Stimulated activated CD8-positive, alpha-beta memory T cell treated with anti-CD3 and anti-CD28 coated beads, Interleukin-15, amount 100 ng/mL, for 1 hour (primary cell): ENCODE measurements around the gene SERPINC1.
"Not testable (repeated sequence)": the region's sequence is repeated elsewhere in the genome, so short reads cannot be mapped to it uniquely, and the experiment has no call there.

Experiments
- DNase-seq: peaks from one replicate; pipeline ENCODE4 v3.0.0-alpha.2; 2020; ENCODE audit warnings: low read depth

SERPINC1 gene

DNA sequence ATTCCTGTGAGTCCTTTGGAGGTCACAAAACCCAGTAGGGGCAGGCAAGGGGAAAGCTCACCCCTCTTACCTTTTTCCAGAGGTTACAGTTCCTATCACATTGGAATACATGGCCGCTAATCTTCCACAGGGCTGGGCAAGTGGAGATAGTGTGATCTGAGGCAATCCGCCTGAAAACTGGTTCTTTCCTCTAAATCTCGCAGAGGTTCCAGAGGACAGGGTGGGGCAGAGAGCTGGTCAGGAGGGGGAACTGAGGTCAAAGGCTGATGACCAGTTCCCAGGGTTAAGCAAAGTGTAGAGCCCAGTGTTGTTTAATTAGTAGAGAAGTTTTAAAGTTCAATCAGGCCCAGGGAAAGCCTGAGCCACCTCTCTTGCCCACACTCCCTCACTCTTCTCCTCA lies at the start of gene SERPINC1:
Gene SERPINC1 (minus strand): TSS at position 179 of the 400 bp plus-strand sequence. CDS start 68 bp downstream, at position 111.
- no peak for DNase-seq

DNA sequence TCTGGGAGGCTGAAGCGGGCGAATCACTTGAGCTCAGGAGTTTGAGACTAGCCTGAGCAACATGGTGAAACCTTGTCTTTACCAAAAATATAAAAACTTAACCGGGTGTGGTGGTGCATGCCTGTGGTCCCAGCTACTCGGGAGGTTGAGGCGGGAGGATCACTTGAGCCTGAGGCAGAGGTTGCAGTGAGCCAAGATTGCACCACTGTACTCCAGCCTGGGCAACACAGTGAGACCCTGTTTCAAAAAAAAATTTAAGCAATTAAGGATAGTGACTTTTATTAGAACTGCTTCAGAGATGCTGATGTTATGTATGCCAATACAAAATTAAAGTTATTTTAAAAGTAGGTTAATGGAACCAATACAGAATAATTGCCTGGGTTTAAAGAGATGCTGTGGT lies 48.8 kb upstream of the SERPINC1 start:
- DNase-seq = not testable (repeated sequence)

DNA sequence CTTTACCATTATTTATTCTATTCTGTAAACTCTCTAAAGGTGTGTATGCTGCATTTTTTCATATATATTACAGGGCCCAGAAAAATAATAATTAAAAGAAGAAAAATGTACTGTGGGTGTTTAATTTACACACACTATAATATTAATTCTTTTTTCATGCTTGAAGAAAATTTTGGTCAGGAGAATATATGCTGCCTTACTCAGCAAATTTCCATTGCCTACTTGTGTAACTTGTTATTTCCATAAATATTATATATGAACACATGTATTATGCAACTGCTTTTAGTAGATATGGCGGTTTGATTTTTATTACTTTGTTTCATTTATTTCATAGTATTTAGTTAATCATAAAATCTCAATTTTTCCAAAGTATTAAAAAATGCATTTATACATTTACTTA lies 46.4 kb upstream of the SERPINC1 start:
- no peak for DNase-seq

DNA sequence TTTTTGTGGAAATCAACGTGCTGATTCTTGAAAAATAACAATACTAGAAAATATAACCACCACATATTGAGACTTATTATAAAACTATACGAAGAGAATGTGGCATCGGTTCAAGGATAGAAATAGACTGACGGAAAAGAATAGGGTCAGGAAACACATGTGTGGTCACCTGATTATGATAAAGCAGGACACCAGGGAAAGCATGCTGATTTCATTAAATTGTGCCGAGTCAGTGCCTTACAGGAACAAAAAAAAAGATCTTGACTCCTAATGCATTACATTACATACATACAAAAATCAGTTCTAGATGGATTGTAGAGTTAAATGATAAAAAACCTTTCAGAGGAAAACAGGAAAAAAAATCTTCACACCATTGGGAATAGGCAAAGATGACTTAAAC lies 43.5 kb upstream of the SERPINC1 start:
- no peak for DNase-seq

DNA sequence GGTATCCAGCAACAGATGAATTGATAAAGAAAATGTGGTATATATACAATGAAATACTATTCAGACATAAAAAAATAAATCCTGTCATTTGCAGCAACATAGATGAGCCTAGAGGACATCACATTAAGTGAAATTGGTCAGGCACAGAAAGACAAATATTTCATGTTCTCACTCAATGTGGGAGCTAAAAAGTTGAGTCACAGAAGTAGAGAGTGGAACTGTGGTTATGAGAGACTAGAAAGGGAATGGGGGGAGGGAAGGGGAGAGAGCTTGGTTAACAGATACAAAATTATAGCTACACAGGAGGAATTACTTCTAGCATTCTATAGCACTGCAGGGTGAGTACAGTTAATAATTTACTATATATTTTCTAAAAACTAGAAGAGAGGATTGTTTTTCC lies 37.1 kb upstream of the SERPINC1 start:
- DNase-seq = no peak

DNA sequence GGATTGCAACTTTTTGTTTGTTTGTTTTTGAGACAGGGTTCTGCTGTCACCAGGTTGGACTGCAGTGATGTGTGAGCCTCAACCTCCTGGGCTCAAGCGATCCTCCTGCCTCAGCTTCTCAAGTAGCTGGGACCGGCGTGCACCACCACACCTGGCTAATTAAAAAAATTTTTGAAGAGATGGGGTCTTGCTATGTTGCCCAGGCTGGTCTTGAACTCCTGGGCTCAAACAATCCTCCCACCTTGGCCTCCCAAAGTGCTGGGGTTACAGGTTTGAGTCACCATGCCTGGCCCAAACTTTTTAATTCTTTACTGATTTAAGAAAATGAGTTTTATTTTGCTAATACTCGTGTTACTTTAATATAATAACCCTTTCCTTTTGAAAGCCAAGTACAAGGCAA lies 31.5 kb upstream of the SERPINC1 start:
- DNase-seq = no peak

DNA sequence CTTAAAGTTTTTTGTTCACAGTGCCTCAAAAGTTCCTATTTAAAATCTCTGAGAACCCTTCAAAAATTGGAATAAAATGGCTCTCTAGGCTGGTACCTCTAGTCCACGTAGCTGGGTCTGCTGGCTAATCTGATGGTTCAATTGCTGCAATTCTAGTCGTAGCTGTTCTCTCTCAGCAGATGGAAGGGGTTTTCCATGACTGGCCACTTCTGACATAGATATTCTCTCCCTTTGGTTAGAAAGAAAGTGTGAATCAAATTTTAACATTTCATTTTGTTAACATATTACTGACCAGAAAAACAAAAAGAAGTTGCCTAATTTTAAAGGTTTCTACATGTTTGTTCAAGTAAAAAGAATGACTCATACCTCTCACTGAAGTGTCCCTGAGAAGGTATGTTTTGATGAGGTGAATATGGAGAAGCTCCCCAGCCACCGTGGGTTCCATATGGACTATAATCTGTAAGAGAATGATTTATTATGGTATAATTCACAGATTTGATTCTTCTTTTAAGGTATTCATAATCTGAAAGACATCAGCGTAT lies 29.3 kb upstream of the SERPINC1 start:
- no peak for DNase-seq

DNA sequence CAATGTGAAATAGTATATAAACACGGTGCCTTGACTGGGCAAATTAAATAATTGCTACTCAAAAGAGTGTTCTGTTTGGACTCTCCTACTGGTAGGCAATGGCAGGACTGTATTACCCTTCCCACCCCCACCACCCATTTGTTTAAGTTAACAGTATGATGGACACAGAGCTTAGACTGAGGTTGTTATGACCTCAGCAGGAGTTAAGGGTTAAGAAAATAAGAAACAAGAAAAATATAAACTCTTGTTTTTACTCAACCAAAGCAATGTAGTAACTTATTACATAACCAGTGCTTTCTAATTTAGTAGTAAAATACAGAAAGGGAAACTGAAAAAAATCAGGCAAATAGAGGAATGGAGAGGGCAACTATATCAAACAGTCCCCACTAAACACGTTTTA lies 19.9 kb upstream of the SERPINC1 start:
- DNase-seq = no peak

DNA sequence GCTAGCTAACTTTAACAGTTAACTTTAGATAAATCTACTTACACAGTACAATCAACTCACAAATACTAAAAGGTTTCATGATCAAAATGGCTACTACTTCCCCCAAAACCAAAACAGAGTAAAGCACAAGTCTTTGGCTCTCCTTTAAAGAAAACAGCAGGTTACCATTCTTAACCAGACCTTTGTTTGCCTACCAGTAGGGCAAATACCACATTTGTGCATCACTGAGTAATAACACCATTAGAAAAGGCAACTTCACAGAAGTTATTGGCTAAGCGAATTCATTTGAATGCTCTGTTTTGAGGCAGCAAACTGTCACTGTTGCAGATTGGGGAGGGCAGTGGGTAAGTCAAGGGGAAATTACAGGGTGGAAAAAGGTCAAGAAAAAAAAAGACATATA lies 17.3 kb upstream of the SERPINC1 start:
- DNase-seq = no peak

DNA sequence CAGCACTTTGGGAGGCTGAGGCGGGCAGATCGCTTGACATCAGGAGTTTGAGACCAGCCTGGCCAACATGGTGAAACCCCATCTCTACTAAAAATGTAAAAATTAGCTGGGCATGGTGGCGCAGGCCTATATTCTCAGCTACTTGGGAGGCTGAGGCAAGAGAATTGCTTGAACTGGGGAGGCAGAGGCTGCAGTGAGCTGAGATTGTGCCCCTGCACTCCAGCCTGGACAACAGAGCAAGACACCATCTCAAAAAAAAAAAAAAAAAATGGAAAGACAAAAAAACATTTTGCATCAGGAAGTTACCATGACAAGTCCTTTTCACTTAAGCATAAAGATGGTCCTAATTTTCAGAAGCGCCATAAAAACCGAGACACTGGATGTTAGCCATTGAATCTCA lies 13.4 kb upstream of the SERPINC1 start:
- not testable (repeated sequence) for DNase-seq

DNA sequence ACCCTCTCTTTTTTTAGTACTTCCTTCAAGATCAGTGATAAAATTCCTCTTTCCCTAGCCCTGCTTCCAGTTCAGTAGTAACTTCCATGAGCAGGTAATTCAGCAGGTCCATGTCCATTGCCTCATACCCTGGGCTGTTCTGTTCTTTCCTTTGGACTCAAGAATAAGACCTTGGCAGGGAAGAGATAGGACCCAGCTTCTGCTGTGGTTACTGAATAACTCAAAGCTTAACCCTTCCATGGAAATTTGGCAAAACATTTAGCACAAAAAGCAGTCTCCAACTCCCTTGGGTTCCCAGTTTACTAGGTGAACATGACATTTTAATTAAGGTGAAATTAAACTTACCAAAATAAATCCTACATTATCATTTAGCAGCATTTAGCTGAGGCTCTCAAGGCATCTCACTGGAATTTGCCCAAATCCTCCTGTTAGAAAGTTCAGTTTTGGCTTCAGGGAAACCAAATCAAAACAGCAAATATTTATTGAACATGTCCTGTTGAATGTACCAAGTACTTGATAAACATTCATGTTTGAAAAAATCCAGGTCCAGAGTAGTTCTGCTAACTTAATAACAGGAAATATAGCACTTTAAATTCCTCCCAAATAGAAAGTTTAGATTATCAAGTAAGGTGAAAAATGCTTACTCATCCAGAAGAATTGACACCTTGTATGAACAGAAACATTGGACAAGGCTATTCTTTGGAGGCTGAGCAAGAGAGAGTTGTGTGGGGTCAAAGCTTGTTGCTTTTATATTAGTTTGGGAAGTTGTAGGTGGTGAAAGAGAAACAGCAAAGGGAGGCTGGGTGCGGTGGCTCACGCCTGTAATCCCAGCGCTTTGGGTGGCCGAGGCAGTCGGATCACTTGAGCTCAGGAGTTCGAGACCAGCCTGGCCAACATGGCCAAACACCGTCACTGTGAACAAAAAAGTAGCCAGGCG lies 8.4 kb upstream of the SERPINC1 start:
- no peak for DNase-seq

DNA sequence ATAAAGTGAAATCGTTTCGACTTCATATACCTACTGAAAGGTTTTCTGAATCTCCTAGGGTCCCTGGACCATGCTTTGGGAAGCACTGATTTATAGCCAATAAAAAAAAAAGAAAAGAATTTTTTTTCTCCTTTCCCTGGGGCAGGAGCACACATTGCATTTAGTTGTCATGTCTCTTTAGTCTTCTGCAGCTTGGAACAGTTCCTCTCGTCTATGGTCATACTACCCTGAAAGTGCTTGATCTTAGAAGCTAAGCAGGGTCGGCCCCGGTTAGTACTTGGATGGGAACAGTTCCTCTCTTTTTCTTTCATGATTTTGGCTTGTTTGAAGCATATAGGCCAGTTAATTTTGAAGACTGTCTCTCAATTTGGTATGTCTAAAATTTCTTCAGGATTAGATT lies 3.7 kb upstream of the SERPINC1 start:
- DNase-seq = no peak

DNA sequence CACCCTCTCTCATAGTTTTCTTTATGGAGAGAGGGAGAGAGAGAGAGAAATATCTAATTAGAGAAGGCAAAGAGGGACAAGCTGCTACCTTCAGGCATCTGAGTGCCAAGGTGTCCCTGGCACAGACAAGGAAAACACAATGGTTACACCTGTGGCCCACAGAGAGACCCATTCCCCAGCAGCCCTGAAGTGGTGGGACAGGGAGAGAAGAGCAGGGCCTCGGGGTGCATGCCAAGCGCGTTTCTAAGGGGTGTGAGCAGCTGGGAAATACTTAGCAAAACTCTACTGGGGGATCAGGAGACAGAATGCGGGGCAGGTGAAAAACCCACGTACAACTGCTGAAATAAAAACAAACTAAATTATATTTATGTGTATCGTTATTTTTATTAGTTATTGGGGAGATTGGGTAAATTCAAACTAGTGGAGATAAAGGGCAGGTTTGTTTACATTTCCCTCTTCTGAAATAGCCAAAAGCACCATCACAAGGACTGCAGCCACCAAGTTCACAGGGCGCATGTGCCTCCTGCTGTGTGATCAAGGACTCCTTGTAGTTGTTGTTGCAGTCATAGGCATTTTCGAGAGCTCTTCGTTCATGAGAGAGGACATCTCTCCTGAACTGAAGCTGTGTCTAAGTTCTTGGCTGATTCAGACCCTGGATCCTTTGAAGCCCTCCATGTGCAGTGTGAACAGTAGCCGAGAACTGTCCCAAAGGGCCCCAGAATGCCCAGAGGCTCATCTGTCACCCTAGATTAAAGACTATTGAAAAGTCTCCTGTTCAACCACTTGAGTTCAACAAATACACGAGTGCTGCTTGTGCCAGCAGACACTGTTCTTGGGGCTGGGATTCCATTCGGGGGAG lies 737 bp upstream of the SERPINC1 start:
- DNase-seq = no peak

DNA sequence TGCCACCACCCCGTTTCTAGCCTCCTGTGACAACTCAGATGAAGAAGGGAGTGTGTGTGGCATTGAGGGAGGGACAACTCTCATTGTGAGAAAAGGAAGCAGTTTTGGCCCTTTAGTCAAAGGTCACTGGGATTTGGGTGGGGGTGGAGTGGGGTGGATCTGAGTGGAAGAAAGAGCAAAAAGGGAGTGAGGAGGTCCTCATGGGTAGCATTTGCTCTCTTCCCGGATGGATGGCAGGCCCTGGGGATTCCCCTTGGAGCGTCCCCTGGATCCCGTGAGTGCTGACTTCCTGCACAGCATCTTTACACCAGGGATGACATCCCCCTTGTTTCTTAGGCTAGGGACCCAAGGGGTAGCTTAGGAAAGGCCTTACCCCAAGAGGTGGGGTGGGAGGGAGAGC lies 460 bp downstream of the SERPINC1 start:
- no peak for DNase-seq

DNA sequence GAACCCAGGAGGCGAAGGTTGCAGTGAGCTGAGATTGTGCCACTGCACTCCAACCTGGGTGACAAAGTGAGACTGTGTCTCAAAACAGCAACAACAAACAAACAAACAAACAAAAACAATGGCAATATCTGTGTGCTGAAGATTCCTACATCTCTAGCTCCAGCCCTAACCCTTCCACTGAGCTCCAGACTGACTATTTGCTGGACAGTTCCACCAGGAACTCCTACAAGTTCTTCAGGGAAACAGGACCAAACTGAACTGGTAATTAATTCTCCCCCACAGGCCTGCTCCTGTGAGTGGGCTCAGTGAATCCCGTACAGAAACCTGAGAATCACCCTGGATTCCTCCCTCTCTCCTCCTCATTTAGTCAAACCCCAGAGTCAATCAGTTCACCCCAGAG lies 1.5 kb downstream of the SERPINC1 start:
- no peak for DNase-seq

DNA sequence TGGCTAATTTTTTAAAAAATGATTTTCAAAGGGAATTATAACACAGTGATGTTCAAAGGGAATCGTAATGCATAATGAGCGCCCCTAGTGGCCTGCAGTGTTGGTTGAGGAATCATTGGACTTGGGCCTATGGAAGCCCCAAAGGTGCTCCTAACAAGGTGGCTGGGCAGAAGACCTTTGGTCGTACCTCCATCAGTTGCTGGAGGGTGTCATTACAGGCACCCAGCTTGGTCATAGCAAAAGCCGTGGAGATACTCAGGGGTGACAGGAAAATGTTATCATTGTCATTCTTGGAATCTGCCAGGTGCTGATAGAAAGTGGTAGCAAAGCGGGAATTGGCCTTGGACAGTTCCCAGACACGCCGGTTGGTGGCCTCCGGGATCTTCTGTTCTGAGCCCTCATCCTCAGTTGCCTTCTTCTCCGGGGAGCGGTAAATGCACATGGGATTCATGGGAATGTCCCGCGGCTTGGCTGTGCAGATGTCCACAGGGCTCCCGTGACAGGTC lies 2.7 kb downstream of the SERPINC1 start:
- no peak for DNase-seq

DNA sequence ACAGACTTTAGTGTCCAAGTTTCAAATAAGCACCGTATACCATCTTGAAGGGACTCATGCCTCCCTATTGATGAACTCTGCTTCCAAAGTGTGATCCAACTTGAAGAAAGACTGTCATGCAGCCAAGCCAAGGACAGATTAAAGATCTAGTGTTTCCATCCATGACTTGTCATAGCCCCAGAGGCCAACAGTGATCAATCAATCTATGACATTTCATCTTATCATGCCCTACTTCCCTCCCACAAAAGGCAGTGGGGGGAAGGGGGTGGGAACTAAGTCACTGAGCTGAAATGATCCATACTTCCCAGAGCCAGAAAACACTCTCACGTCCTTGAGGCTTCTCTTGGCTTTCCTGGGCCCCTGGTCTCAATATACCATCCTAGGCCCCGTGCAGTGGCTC lies 4.0 kb downstream of the SERPINC1 start:
- DNase-seq = no peak

DNA sequence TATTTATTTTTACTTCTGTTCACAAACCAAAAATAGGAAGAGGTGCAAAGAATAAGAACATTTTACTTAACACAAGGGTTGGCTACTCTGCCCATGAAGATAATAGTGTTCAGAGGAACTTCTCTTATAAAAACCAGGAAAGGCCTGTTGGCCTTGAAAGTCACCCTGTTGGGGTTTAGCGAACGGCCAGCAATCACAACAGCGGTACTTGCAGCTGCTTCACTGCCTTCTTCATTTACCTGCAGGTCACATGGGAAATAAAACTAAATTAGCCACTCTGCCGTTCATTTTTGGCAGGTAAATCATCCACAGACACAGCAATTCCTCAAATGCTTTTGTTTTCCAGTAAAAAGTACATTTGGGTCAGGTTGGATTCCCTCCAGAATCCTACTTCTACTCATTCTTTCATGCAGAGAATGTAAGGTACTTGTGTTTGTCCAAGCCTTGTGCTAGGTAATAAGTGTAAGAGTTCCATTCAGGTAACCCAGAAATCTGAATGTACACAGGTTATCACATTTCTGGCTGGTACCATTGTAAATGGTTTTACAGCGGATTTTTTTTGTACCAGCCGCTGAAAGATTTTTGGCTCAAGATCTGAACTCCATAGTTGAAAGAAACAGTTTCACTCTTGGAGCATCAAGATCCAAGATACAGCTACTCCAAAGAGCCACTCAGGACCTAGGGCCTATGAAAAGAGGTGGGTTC lies 13.1 kb downstream of the SERPINC1 start:
- DNase-seq = no peak

DNA sequence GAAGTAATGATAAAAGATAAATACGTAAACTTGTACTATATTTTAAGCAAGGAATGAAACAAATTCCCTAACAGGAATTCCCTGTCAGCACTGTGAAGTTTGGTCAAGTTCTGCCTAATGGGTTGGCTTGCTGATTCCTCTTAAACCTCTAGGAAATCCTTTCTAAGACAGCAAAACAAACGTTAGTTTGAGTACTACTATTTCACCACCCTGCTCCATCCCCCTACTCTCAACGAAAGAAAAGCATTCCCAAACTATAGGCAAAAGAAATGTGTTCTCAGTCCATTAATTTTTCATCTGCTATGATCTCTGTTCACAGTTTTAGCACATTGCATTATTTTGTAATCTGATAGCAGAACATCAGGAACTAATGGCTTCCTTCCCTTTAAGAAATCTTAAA lies 16.1 kb downstream of the SERPINC1 start:
- no peak for DNase-seq

DNA sequence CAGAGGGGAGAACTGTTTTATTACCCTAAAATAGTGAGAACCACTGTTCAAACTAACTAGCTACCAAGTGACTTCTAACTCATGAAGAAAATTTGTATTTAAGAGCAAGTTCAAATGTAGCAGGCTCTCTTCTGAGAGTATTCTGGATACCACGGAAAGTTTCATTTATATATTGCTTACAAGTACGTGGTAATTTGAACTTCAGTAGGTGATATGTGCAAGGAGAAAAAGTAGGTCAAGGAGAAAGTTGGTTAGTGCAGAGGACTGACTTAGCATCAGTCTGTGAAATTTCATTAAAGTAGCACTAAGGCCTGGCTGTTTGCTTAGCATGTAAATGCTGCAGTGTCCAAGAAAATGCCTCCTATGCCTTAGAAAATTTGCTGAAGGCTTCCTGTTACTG lies 16.7 kb downstream of the SERPINC1 start:
- DNase-seq = no peak

DNA sequence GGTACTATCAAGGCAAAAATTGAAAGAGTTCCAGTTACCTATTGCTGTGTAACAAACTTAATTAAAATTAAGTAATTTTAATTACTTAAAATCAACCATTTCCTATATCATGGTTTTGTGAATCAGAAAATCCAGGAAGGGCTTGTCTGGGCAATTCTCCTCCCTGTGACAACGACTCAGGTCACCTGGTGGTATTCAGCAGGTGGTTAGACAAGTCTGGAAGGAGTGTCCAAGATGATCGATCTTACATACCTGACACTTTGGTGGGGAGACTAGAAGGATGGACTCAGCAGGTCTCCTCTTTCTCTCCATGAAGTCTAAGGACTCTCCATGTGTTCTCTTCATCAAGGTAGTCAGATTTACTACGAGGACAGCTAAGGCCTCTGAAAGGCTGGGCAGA lies 22.9 kb downstream of the SERPINC1 start:
- DNase-seq = no peak

DNA sequence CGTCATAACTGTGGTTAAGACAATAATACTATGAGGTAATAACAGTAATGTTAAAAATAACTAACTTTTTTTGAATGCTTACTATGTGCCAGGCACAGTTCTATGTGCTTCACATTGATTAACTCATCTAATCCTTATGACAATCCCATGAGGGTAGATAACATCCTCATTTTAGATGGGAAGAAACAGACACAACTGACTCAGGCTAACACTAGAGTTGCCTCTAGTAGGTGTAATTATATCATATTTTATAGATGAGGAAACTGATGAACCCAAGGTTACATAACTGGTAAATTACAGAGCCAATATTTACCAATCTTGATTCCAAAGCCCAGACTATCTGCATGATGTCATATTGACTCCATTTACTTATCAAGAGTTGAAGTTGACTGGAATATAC lies 23.5 kb downstream of the SERPINC1 start:
- DNase-seq = no peak
